H9 (cell line): ENCODE results near the gene PLEKHF1. TPM values are rescaled to one million over a fixed set of nuclear protein-coding genes. Genes with fewer than 3 reads are reported as not detected.
A peak's percentile ranks its signal among the peaks of the same experiment; 100 is the strongest.

ENCODE experiments used
- DNase-seq: peaks from one replicate; pipeline ENCODE4 v3.0.0-alpha.2; 2017
- H2AFZ ChIP-seq: one replicate; pipeline ENCODE4 v1.6.1; 2013; ENCODE audit warnings: mild to moderate bottlenecking, low read length, control low read depth, moderate library complexity
- H2AK5ac ChIP-seq: 2 replicates; pipeline ENCODE4 v1.6.1; 2013; ENCODE audit warnings: low read length, control low read depth, mixed read lengths; ENCODE audit not compliant: insufficient read length
- H2BK120ac ChIP-seq: one replicate; pipeline ENCODE4 v1.6.1; 2013; ENCODE audit warnings: low read depth, mild to moderate bottlenecking, low read length, control low read depth, inconsistent platforms; ENCODE audit not compliant: poor library complexity, severe bottlenecking
- H2BK12ac ChIP-seq: 2 replicates; pipeline ENCODE4 v1.6.1; 2013; ENCODE audit warnings: low read length, control low read depth, mixed read lengths, low read depth; ENCODE audit not compliant: insufficient read length
- H2BK15ac ChIP-seq: 2 replicates; pipeline ENCODE4 v1.6.1; 2013; ENCODE audit warnings: low read depth, low read length, control low read depth
- H2BK20ac ChIP-seq: one replicate; pipeline ENCODE4 v1.6.1; 2013; ENCODE audit warnings: low read depth, mild to moderate bottlenecking, low read length, control low read depth, inconsistent platforms; ENCODE audit not compliant: poor library complexity, severe bottlenecking
- H2BK5ac ChIP-seq: 2 replicates; pipeline ENCODE4 v1.6.1; 2013; ENCODE audit warnings: low read length, control low read depth, mixed read lengths; ENCODE audit not compliant: insufficient read length
- H3K14ac ChIP-seq: 2 replicates; pipeline ENCODE4 v1.6.1; 2013; ENCODE audit warnings: low read length, control low read depth; ENCODE audit not compliant: insufficient read depth
- H3K18ac ChIP-seq: 2 replicates; pipeline ENCODE4 v1.6.1; 2013; ENCODE audit warnings: low read depth, mild to moderate bottlenecking, mixed read lengths, low read length, control low read depth; ENCODE audit not compliant: insufficient read length
- H3K23ac ChIP-seq: 2 replicates; pipeline ENCODE4 v1.6.1; 2013; ENCODE audit warnings: low read length, control low read depth, mixed read lengths, low read depth; ENCODE audit not compliant: insufficient read length
- H3K23me2 ChIP-seq: 2 replicates; pipeline ENCODE4 v1.6.1; 2013; ENCODE audit warnings: low read depth, mild to moderate bottlenecking, mixed read lengths, low read length, control low read depth; ENCODE audit not compliant: insufficient read length, poor library complexity, severe bottlenecking
- H3K27ac ChIP-seq: 2 replicates; pipeline ENCODE4 v1.5.1; 2013; ENCODE audit warnings: low read length, control low read depth, mixed read lengths, low read depth; ENCODE audit not compliant: insufficient read length
- H3K27me3 ChIP-seq: 2 replicates; pipeline ENCODE4 v1.6.1; 2013; ENCODE audit warnings: low read length, control low read depth, inconsistent platforms; ENCODE audit not compliant: insufficient read depth
- H3K4ac ChIP-seq: 2 replicates; pipeline ENCODE4 v1.6.1; 2013; ENCODE audit warnings: low read depth, mild to moderate bottlenecking, control low read depth, inconsistent platforms, low read length, moderate library complexity
- H3K4me1 ChIP-seq: 2 replicates; pipeline ENCODE4 v1.6.1; 2013; ENCODE audit warnings: low read length, control low read depth, inconsistent platforms; ENCODE audit not compliant: insufficient read depth
- H3K4me2 ChIP-seq: 2 replicates; pipeline ENCODE4 v1.6.1; 2013; ENCODE audit warnings: low read length, control low read depth, mixed read lengths; ENCODE audit not compliant: insufficient read length, insufficient read depth
- H3K56ac ChIP-seq: 2 replicates; pipeline ENCODE4 v1.6.1; 2013; ENCODE audit warnings: low read depth, mild to moderate bottlenecking, mixed read lengths, low read length, control low read depth; ENCODE audit not compliant: insufficient read length
- H3K79me1 ChIP-seq: 2 replicates; pipeline ENCODE4 v1.6.1; 2013; ENCODE audit warnings: low read depth, mild to moderate bottlenecking, moderate library complexity, low read length, control low read depth, inconsistent platforms; ENCODE audit not compliant: insufficient read depth, poor library complexity, severe bottlenecking
- H3K79me2 ChIP-seq: 2 replicates; pipeline ENCODE4 v1.6.1; 2013; ENCODE audit warnings: low read length, control low read depth, inconsistent platforms; ENCODE audit not compliant: insufficient read depth
- H3K9ac ChIP-seq: 2 replicates; pipeline ENCODE4 v1.6.1; 2013; ENCODE audit warnings: low read length, control low read depth, mixed read lengths; ENCODE audit not compliant: insufficient read length; ENCODE audit errors: extremely low read depth
- H3K9me3 ChIP-seq: one replicate; pipeline ENCODE4 v1.6.1; 2013; ENCODE audit warnings: low read depth, low read length, inconsistent platforms; ENCODE audit not compliant: control insufficient read depth
- H3T11ph ChIP-seq: one replicate; pipeline ENCODE4 v1.6.1; 2013; ENCODE audit warnings: mild to moderate bottlenecking, low read length, control low read depth, inconsistent platforms
- H4K20me1 ChIP-seq: one replicate; pipeline ENCODE4 v1.6.1; 2013; ENCODE audit not compliant: control insufficient read depth, insufficient read length, insufficient read depth
- H4K5ac ChIP-seq: 2 replicates; pipeline ENCODE4 v1.6.1; 2013; ENCODE audit warnings: low read depth, mild to moderate bottlenecking, mixed read lengths, low read length, control low read depth; ENCODE audit not compliant: insufficient read length
- H4K8ac ChIP-seq: replicated peaks from 2 replicates; pipeline ENCODE4 v1.6.1; 2013; ENCODE audit warnings: low read length, control low read depth, mixed read lengths, low read depth; ENCODE audit not compliant: insufficient read length
- H4K91ac ChIP-seq: 2 replicates; pipeline ENCODE4 v1.6.1; 2013; ENCODE audit warnings: low read depth, mild to moderate bottlenecking, moderate library complexity, mixed read lengths, low read length, control low read depth; ENCODE audit not compliant: insufficient read length
- H3K27ac Mint-ChIP-seq, 3 experiments: 2 replicates in 2 of 3; 3 replicates in 1 of 3; pipeline ENCODE4 v1.8.0; 2020 to 2021; ENCODE audit warnings: mixed read lengths in 3 of 3, mild to moderate bottlenecking in 1 of 3, moderate library complexity in 1 of 3
- H3K27me3 Mint-ChIP-seq: 2 replicates; pipeline ENCODE4 v1.8.0; 2021; ENCODE audit warnings: low read depth, mild to moderate bottlenecking, moderate library complexity, mixed read lengths
- H3K36me3 Mint-ChIP-seq, 3 experiments: 2 replicates in 2 of 3; 3 replicates in 1 of 3; pipeline ENCODE4 v1.8.0; 2020 to 2021; ENCODE audit warnings: low read depth in 3 of 3, mixed read lengths in 3 of 3; ENCODE audit not compliant: insufficient read depth in 1 of 3
- H3K4me1 Mint-ChIP-seq, 2 experiments: 2 replicates each; pipeline ENCODE4 v1.8.0; 2020; ENCODE audit warnings: mixed read lengths in 2 of 2
- H3K4me3 Mint-ChIP-seq, 2 experiments: 2 replicates in 1 of 2; 3 replicates in 1 of 2; pipeline ENCODE4 v1.8.0; 2020 to 2021; ENCODE audit warnings: mild to moderate bottlenecking in 2 of 2, mixed read lengths in 2 of 2, moderate library complexity in 1 of 2
- H3K9me3 Mint-ChIP-seq, 2 experiments: 2 replicates in 1 of 2; 3 replicates in 1 of 2; pipeline ENCODE4 v1.8.0; 2020; ENCODE audit warnings: mild to moderate bottlenecking in 2 of 2, mixed read lengths in 2 of 2, moderate library complexity in 1 of 2
- WGBS: extraction: QIAGEN DNeasy Blood & Tissue Kit; methylation state at CpG from one replicate; pipeline ENCODE4 v1.1.7; 2013; ENCODE audit warnings: missing lambda C conversion rate, low lambda C conversion rate, mixed read lengths; ENCODE audit not compliant: insufficient read length; ENCODE audit errors: extremely low coverage; 5-methylcytosine and 5-hydroxymethylcytosine counted together
- total RNA-seq: library from RNA; stranded (reverse); gene quantifications from 2 replicates; pipeline ENCODE4 v1.2.1, GENCODE V29; 2021
- TF ChIP-seq, protein P1 (sequence below): fragments of 200-600 bp; sonication (generic); conservative IDR thresholded peaks from 3 replicates; pipeline ENCODE4 v1.8.0; 2021; ENCODE audit warnings: antibody characterized with exemption, mild to moderate bottlenecking

Gene PLEKHF1
- total RNA-seq, 1 experiment from 2014 or later: 4.9 TPM

DNA sequence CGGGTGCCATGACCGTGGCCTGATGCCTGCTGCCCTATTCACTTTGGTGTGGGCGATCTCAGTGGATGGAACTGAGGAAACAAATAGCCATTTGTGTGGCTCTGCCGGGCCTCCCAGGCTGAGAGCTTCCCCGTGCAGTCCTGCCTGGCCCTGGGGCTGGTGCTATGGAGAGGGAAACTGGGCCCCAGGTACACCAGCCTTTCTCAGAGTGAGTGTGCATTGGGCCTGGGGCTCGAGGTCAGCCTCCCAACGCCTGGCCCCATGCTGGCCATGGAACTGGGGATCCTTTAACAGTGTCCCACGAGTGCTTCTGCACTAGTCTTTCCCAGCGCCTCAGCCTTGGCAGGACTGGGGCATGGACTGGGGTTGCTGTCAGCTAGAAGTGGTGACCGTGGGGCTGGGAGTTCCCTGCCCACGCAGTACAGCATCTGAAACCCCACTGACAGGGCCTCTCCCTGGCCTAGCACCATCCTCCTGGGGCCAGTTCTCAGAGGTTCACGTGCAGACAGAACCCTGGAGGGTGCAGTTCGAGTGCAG is 10.5 kb downstream of the PLEKHF1 start:
- no CpG with 5 or more reads among the region's 13 CpGs for WGBS
- Histone ChIP-seq H3T11ph (no peak overlapping the region), H3K4me1 (no peaks in the 10 kb centered on the region), H3K79me2 (0 out of 2 replicates have a peak, but pooled peaks cover 2% of the 10 kb centered on the region), H3K4ac (no peak overlapping the region), H2BK15ac (no peak overlapping the region), H3K23ac (no peak overlapping the region), H3K79me1 (peaks cover 3% of the 10 kb centered on the region), H3K9ac (no peak overlapping the region), H4K8ac (no peak overlapping the region), H2BK20ac (no peak overlapping the region), H2BK120ac (no peak overlapping the region), H3K27me3 (no peaks in the 10 kb centered on the region), H4K5ac (no peak overlapping the region), H4K20me1 (no peaks in the 10 kb centered on the region), H3K27ac (no peak overlapping the region), H3K14ac (no peak overlapping the region), H3K23me2 (no peaks in the 10 kb centered on the region), H4K91ac (no peak overlapping the region), H2AK5ac (no peak overlapping the region), H2BK12ac (no peak overlapping the region), H2BK5ac (no peak overlapping the region), H3K4me2 (no peak overlapping the region), H2AFZ (no peak overlapping the region), H3K9me3 (no peaks in the 10 kb centered on the region), H3K56ac (no peak overlapping the region), H3K18ac (no peak overlapping the region)
- Mint-ChIP-seq H3K4me3 (no peak overlapping the region), H3K27ac (peak overlapping the region in 2 of 3 experiments; percentile 79 to 80; a peak in 2 of 7 replicates), H3K9me3 (no peaks in the 10 kb centered on the region), H3K36me3 (peaks cover 0 to 8% (median 2%) of the 10 kb centered on the region in 3 experiments; a peak in 3 of 7 replicates), H3K4me1 (no peaks in the 10 kb centered on the region), H3K27me3 (no peaks in the 10 kb centered on the region; the same call in 1 of the 2 replicates)
- DNase-seq: no peak
- TF ChIP-seq, protein P1, sequence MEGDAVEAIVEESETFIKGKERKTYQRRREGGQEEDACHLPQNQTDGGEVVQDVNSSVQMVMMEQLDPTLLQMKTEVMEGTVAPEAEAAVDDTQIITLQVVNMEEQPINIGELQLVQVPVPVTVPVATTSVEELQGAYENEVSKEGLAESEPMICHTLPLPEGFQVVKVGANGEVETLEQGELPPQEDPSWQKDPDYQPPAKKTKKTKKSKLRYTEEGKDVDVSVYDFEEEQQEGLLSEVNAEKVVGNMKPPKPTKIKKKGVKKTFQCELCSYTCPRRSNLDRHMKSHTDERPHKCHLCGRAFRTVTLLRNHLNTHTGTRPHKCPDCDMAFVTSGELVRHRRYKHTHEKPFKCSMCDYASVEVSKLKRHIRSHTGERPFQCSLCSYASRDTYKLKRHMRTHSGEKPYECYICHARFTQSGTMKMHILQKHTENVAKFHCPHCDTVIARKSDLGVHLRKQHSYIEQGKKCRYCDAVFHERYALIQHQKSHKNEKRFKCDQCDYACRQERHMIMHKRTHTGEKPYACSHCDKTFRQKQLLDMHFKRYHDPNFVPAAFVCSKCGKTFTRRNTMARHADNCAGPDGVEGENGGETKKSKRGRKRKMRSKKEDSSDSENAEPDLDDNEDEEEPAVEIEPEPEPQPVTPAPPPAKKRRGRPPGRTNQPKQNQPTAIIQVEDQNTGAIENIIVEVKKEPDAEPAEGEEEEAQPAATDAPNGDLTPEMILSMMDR: no peak
